ENCODE measurements around the gene ZNF750. TPM values are rescaled to one million over a fixed set of nuclear protein-coding genes. Genes with fewer than 3 reads are reported as not detected.
A peak's percentile ranks its signal among the peaks of the same experiment; 100 is the strongest.

Gene ZNF750
- total RNA-seq, 1 donor from 2014 or later, result not detected

- no peaks in the 10 kb centered on the region for H4K20me1 ChIP-seq (ENCODE audit: low read depth)
- H3K4me1 ChIP-seq, result no peaks in the 10 kb centered on the region
- peaks cover 17% of the 10 kb centered on the region for H3K79me2 ChIP-seq (ENCODE audit: low read depth)
- H3K4me2 ChIP-seq, result no peak overlapping the region
- no peak overlapping the region for H3K9ac ChIP-seq
- H3K4me1 Mint-ChIP-seq, result peaks cover 9% of the 10 kb centered on the region
- H2AFZ ChIP-seq (replicated peaks), result no peak overlapping the region
- H3K27ac Mint-ChIP-seq, result no peak overlapping the region
- DNase-seq (ENCODE audit: low spot score), result no peak
- H3K36me3 ChIP-seq, result no peaks in the 10 kb centered on the region
- TF ChIP-seq EZH2 (IDR thresholded peaks at IDR 0.05) (no peak), CTCF (IDR thresholded peaks at IDR 0.05) (no peak), EZH2phosphoT487 (IDR thresholded peaks at IDR 0.05) (no peak)
- H3K36me3 Mint-ChIP-seq, result peaks cover 23% of the 10 kb centered on the region
- H3K27me3 Mint-ChIP-seq (ENCODE audit: insufficient read depth, low read depth), result peaks cover 11% of the 10 kb centered on the region
- H3K27me3 ChIP-seq, result no peaks in the 10 kb centered on the region
- H3F3A ChIP-seq (ENCODE audit: low read depth), result no peaks in the 10 kb centered on the region
- H3K27ac ChIP-seq, result no peak overlapping the region
- no peak overlapping the region for H3K4me3 Mint-ChIP-seq
- no peaks in the 10 kb centered on the region for H3K9me3 ChIP-seq (ENCODE audit: low read depth)
- no peak overlapping the region for H3K4me3 ChIP-seq
- peaks cover 17% of the 10 kb centered on the region for H3K9me3 Mint-ChIP-seq
Measured at GRCh38 chr17:82805254-82805653, 34.6 kb downstream of the ZNF750 start.

- Mint-ChIP-seq H3K27ac (no peak overlapping the region), H3K9me3 (peaks cover 22% of the 10 kb centered on the region), H3K4me3 (no peak overlapping the region), H3K36me3 (peaks cover 29% of the 10 kb centered on the region), H3K4me1 (peaks cover 9% of the 10 kb centered on the region), H3K27me3 (ENCODE audit: insufficient read depth, low read depth) (peaks cover 11% of the 10 kb centered on the region)
- Histone ChIP-seq H2AFZ (replicated peaks) (no peak overlapping the region), H3K27ac (no peak overlapping the region), H3K9me3 (ENCODE audit: low read depth) (no peaks in the 10 kb centered on the region), H3K4me3 (no peak overlapping the region), H3K4me2 (no peak overlapping the region), H3K9ac (no peak overlapping the region), H3K4me1 (no peaks in the 10 kb centered on the region), H3K79me2 (ENCODE audit: low read depth) (peaks cover 17% of the 10 kb centered on the region), H3K36me3 (no peaks in the 10 kb centered on the region), H4K20me1 (ENCODE audit: low read depth) (no peaks in the 10 kb centered on the region), H3F3A (ENCODE audit: low read depth) (no peaks in the 10 kb centered on the region), H3K27me3 (no peaks in the 10 kb centered on the region)
- TF ChIP-seq CTCF (IDR thresholded peaks at IDR 0.05) (no peak), EZH2 (IDR thresholded peaks at IDR 0.05) (no peak)
- no peak for DNase-seq (ENCODE audit: low spot score)
Measured at GRCh38 chr17:82804442-82805191, 35.2 kb downstream of the ZNF750 start.

- Mint-ChIP-seq H3K27me3 (ENCODE audit: insufficient read depth, low read depth) (peaks cover 11% of the 10 kb centered on the region), H3K9me3 (peaks cover 22% of the 10 kb centered on the region), H3K4me1 (peaks cover 9% of the 10 kb centered on the region), H3K36me3 (peaks cover 32% of the 10 kb centered on the region), H3K4me3 (no peak overlapping the region), H3K27ac (peak overlapping the region; percentile 51)
- no peak for DNase-seq (ENCODE audit: low spot score)
- no peak overlapping the region for H3K9ac ChIP-seq
- no peaks in the 10 kb centered on the region for H3K9me3 ChIP-seq (ENCODE audit: low read depth)
- H3K36me3 ChIP-seq, result no peaks in the 10 kb centered on the region
- no peaks in the 10 kb centered on the region for H3K27me3 ChIP-seq
- no peaks in the 10 kb centered on the region for H4K20me1 ChIP-seq (ENCODE audit: low read depth)
- H3K4me1 ChIP-seq, result no peaks in the 10 kb centered on the region
- H3K4me2 ChIP-seq, result no peak overlapping the region
- peaks cover 17% of the 10 kb centered on the region for H3K79me2 ChIP-seq (ENCODE audit: low read depth)
- H3K27ac ChIP-seq, result no peak overlapping the region
- H3K4me3 ChIP-seq, result no peak overlapping the region
- H3F3A ChIP-seq (ENCODE audit: low read depth), result no peaks in the 10 kb centered on the region
- TF ChIP-seq EZH2 (IDR thresholded peaks at IDR 0.05) (no peak), CTCF (IDR thresholded peaks at IDR 0.05) (no peak), EZH2phosphoT487 (IDR thresholded peaks at IDR 0.05) (no peak)
- no peak overlapping the region for H2AFZ ChIP-seq (replicated peaks)
Measured at GRCh38 chr17:82803606-82804005, 36.2 kb downstream of the ZNF750 start.

All from neural progenitor cell (in vitro differentiated cells).